K562 (cell line): Measurements from ENCODE around the gene RGS13. TPM values are rescaled to one million over a fixed set of nuclear protein-coding genes. Genes with fewer than 3 reads are reported as not detected.

ENCODE experiments used
- ATAC-seq: fragments of 200-7000 bp; cut with Tn5 transposase; 3 replicates; pipeline ENCODE4 v1.9.1; 2020; ENCODE audit warnings: moderate library complexity
- BruUV-seq: library from RNA; stranded (reverse); fragments of 400-500 nt; replicated peaks from 2 replicates; lab custom pipeline; 2021; lab: Mats Ljungman, UMichigan
- CTCF ChIA-PET: fragments of 300-600 bp; formaldehyde crosslinking; extraction: SDS; loops from one replicate; lab custom pipeline; 2021; ENCODE audit warnings: low intra/inter-chr PET ratio; lab: Yijun Ruan, JAX
- POLR2A ChIA-PET: fragments of 300-600, 350-650 bp; sonication (Branson Sonifier 250); formaldehyde crosslinking; extraction: SDS; loops from one replicate; lab custom pipeline; 2021; ENCODE audit warnings: antibody characterized with exemption, inconsistent platforms; lab: Yijun Ruan, JAX
- DNase-seq, 4 experiments: peaks; one replicate each; pipeline versions ENCODE4 v3.0.0 to v3.0.0-alpha.2; 2011 to 2018; ENCODE audit warnings: low spot score in 3 of 4, mixed read lengths in 3 of 4; ENCODE audit errors: extremely low read depth in 1 of 4
- FAIRE-seq: peaks from 2 replicates; lab custom pipeline; 2011; peaks lifted over from hg19 to GRCh38; lab: Jason Lieb, UNC
- H2AFZ ChIP-seq: 2 replicates; pipeline ENCODE4 v1.6.0; 2011; ENCODE audit warnings: low read depth, low read length, control low read depth, inconsistent platforms
- H3K27ac ChIP-seq: fragments of 200-600 bp; 3 replicates; pipeline ENCODE4 v1.8.0; 2011; ENCODE audit warnings: low read depth, mild to moderate bottlenecking, control low read depth, inconsistent platforms, low read length, moderate library complexity, mixed read lengths; ENCODE audit errors: extremely low read depth
- H3K27me3 ChIP-seq, 2 experiments: fragments of 300-600 bp in 1 of 2; 2 replicates in 1 of 2; 3 replicates in 1 of 2; pipeline versions ENCODE4 v1.6.0 to v1.8.0; 2011; ENCODE audit warnings: inconsistent platforms in 2 of 2, low read length in 2 of 2, mild to moderate bottlenecking in 1 of 2, mixed read lengths in 1 of 2, moderate library complexity in 1 of 2; ENCODE audit not compliant: control insufficient read depth in 2 of 2, insufficient read depth in 2 of 2
- H3K36me3 ChIP-seq: fragments of 300-600 bp; 3 replicates; pipeline ENCODE4 v1.8.0; 2011; ENCODE audit warnings: mild to moderate bottlenecking, low read length, inconsistent platforms; ENCODE audit not compliant: control insufficient read depth, insufficient read depth
- H3K4me1 ChIP-seq, 2 experiments: fragments of 200-600 bp in 1 of 2; replicated peaks in 1 of 2; 2 replicates in 1 of 2; 3 replicates in 1 of 2; pipeline versions ENCODE4 v1.5.1 to v1.8.0; 2011; ENCODE audit warnings: inconsistent platforms in 2 of 2, low read length in 2 of 2, mild to moderate bottlenecking in 1 of 2, mixed read lengths in 1 of 2, moderate library complexity in 1 of 2; ENCODE audit not compliant: control insufficient read depth in 2 of 2, insufficient read depth in 2 of 2
- H3K4me2 ChIP-seq: 2 replicates; pipeline ENCODE4 v1.6.1; 2011; ENCODE audit warnings: low read length, control low read depth, inconsistent platforms, mixed read lengths; ENCODE audit not compliant: insufficient read depth
- H3K4me3 ChIP-seq: fragments of 200-600 bp; sonication (generic), shearing (Covaris generic); 2 replicates; pipeline ENCODE4 v1.5.1; 2016; ENCODE audit warnings: control low read depth, inconsistent platforms
- H3K79me2 ChIP-seq: fragments of 200-600 bp; 3 replicates; pipeline ENCODE4 v1.8.0; 2011; ENCODE audit warnings: low read length, inconsistent platforms; ENCODE audit not compliant: control insufficient read depth, insufficient read depth
- H3K9ac ChIP-seq, 2 experiments: 2 replicates each; pipeline versions ENCODE4 v1.6.0 to v1.6.1; 2011; ENCODE audit warnings: low read depth in 2 of 2, low read length in 2 of 2, control low read depth in 1 of 2, inconsistent platforms in 1 of 2, mild to moderate bottlenecking in 1 of 2, mixed read lengths in 1 of 2; ENCODE audit not compliant: insufficient read depth in 1 of 2
- H3K9me1 ChIP-seq: one replicate; pipeline ENCODE4 v1.6.0; 2011; ENCODE audit warnings: inconsistent platforms, mild to moderate bottlenecking, low read length, moderate library complexity; ENCODE audit not compliant: control insufficient read depth, insufficient read depth
- H3K9me3 ChIP-seq: replicated peaks from 2 replicates; pipeline ENCODE4 v1.5.1; 2011; ENCODE audit warnings: low read depth, low read length, inconsistent platforms; ENCODE audit not compliant: control insufficient read depth, insufficient read depth
- H4K20me1 ChIP-seq: replicated peaks from 2 replicates; pipeline ENCODE4 v1.6.1; 2011; ENCODE audit warnings: low read length, inconsistent platforms, mixed read lengths; ENCODE audit not compliant: control insufficient read depth, insufficient read depth
- C11orf30 ChIP-seq: fragments of 450-650 bp; IDR thresholded peaks from 2 replicates; pipeline ENCODE4 v1.6.1; 2016; ENCODE audit warnings: low read depth, mild to moderate bottlenecking
- CEBPB ChIP-seq: fragments of 450-650 bp; IDR thresholded peaks from 2 replicates; pipeline ENCODE4 v1.6.1; 2016; ENCODE audit warnings: missing genetic modification characterization, missing compliant biosample characterization
- CEBPG ChIP-seq, 3 experiments: fragments of 200-800 bp in 1 of 3; sonication (Bioruptor generic) in 1 of 3; sonication (generic) in 1 of 3; formaldehyde crosslinking in 1 of 3; IDR thresholded peaks in 2 of 3; conservative IDR thresholded peaks in 1 of 3; 2 replicates each; pipeline versions ENCODE4 v1.6.1 to v1.8.0; 2016 to 2022; ENCODE audit warnings: missing compliant biosample characterization in 2 of 3, missing genetic modification characterization in 2 of 3, mild to moderate bottlenecking in 1 of 3, missing genetic modification reagents in 1 of 3
- CTCF ChIP-seq, 3 experiments: IDR thresholded peaks in 2 of 3; conservative IDR thresholded peaks in 1 of 3; 2 replicates each; pipeline ENCODE4 v1.5.1; 2011 to 2012; ENCODE audit warnings: low read length in 3 of 3, mild to moderate bottlenecking in 3 of 3, control low read depth in 2 of 3, improper control_type of control experiment in 1 of 3, inconsistent platforms in 1 of 3, low read depth in 1 of 3, mixed read lengths in 1 of 3, moderate library complexity in 1 of 3; ENCODE audit not compliant: insufficient read depth in 2 of 3
- DEAF1 ChIP-seq: fragments of 450-650 bp; formaldehyde crosslinking; IDR thresholded peaks from 2 replicates; pipeline ENCODE4 v1.4.0; 2020; ENCODE audit warnings: mild to moderate bottlenecking, moderate library complexity
- GTF3C2 ChIP-seq: IDR thresholded peaks from 3 replicates; pipeline ENCODE4 v1.6.1; 2011; ENCODE audit warnings: borderline replicate concordance, mild to moderate bottlenecking, moderate library complexity; ENCODE audit not compliant: insufficient read length; ENCODE audit errors: extremely low read depth
- RAD21 ChIP-seq, 2 experiments: fragments of 250-450 bp in 1 of 2; fragments of 450-650 bp in 1 of 2; sonication (Bioruptor Pico) in 1 of 2; formaldehyde crosslinking in 1 of 2; IDR thresholded peaks in 1 of 2; conservative IDR thresholded peaks in 1 of 2; 2 replicates each; pipeline versions ENCODE4 v1.4.0 to v1.8.0; 2020 to 2022; ENCODE audit warnings: mild to moderate bottlenecking in 2 of 2, moderate library complexity in 1 of 2
- WGBS: fragments of 100-300 bp; shearing (Covaris generic); methylation state at CpG from one replicate; pipeline ENCODE4 v1.1.6; 2016; ENCODE audit warnings: low coverage, mixed read lengths; ENCODE audit not compliant: insufficient coverage; ENCODE audit errors: missing lambda C conversion rate; 5-methylcytosine and 5-hydroxymethylcytosine counted together
- in situ Hi-C: fragments of 300-500 bp; cut with MboI; formaldehyde crosslinking; loops from 4 replicates; pipeline ENCODE4 v1.15.0; 2018; ENCODE audit warnings: inconsistent platforms, mixed read lengths
- intact Hi-C: fragments of 100-400 bp; cut with micrococcal nuclease; formaldehyde crosslinking; loops from 2 replicates; pipeline ENCODE4 v1.14.2; 2022
- polyA plus RNA-seq, 8 experiments: library from polyadenylated mRNA; depleted of rRNA in 4 of 8; stranded (reverse) in 5 of 8; unstranded in 3 of 8; fragments of >200 nt; fragmentation: Nextera tagmentation in 2 of 8; fragmentation: Illumina TruSeq in 1 of 8; extraction: Ambion mirVana in 2 of 8; extraction: Trizol in 1 of 8; gene quantifications; 2 replicates each; pipeline versions ENCODE4 v1.2.1 to v1.2.3, GENCODE V29; 2011 to 2014; ENCODE audit warnings: inconsistent platforms in 1 of 8, missing spikeins in 1 of 8
- total RNA-seq, 7 experiments: library from RNA; depleted of rRNA in 6 of 7; stranded (reverse); fragments of >200 nt in 6 of 7; fragmentation: Illumina TruSeq in 2 of 7; extraction: Trizol in 2 of 7; gene quantifications; 2 replicates each; pipeline versions ENCODE4 v1.2.1 to v1.2.3, GENCODE V29; 2011 to 2021; ENCODE audit warnings: low replicate concordance in 1 of 7

The RGS13 gene
- total and polyA plus RNA-seq, 9 of the 15 experiments (the other 6 are each of a cell fraction or from before 2014, with no cell fraction given) = not detected

GRCh38 chr1:192610112-192610889 lies 25.6 kb upstream of the RGS13 start:
- no TSS peak for BruUV-seq
- Histone ChIP-seq H3K9ac (no peak overlapping the region), H3K4me1 (no peaks in the 10 kb centered on the region)
- intact Hi-C loops (loop anchor here (1.0 kb wide), 1 partner anchor 136 kb away; no protein-coding TSS in a partner anchor), in situ Hi-C loops (no loop called here)
- peak; percentile 51 to 64 for TF ChIP-seq RAD21 (CRISPR knock-in tag; conservative IDR thresholded peaks at IDR 0.05 in 1 of 2, IDR thresholded peaks at IDR 0.05 in 1 of 2)
- no peak for TF ChIP-seq GTF3C2
- TF ChIP-seq CTCF (IDR thresholded peaks at IDR 0.05 in 2 of 3, conservative IDR thresholded peaks at IDR 0.05 in 1 of 3; ENCODE audit: insufficient read depth in 2 of 3, low read depth in 1 of 3, low read length in 3 of 3) = peak in 2 of 3 experiments; percentile 20 to 63; a peak in 3 of 6 replicates
- no peak for TF ChIP-seq C11orf30
- TF ChIP-seq CEBPB = peak; percentile 80
- TF ChIP-seq CEBPG (CRISPR knock-in tag; IDR thresholded peaks at IDR 0.05) = no peak
- TF ChIP-seq CEBPG (tag; conservative IDR thresholded peaks at IDR 0.05 in 1 of 2, IDR thresholded peaks at IDR 0.05 in 1 of 2) = peak; percentile 43 to 53; a peak in 2 of 4 replicates
- peak; percentile 45; the same call in 1 of the 2 replicates for TF ChIP-seq DEAF1 (CRISPR knock-in tag)
- TF ChIP-seq, all 486 proteins: peak for 5
- no peaks in the 10 kb centered on the region for H3K36me3 ChIP-seq
- H2AFZ ChIP-seq = no peak overlapping the region
- no peaks in the 10 kb centered on the region for H3K9me1 ChIP-seq
- CTCF ChIA-PET = interaction anchor here (0.8 to 1.6 kb wide), 2 partner anchors 133 to 136 kb away, joined by 3 to 10 read pairs; no protein-coding TSS in a partner anchor
- no peaks in the 10 kb centered on the region for H4K20me1 ChIP-seq
- no peak overlapping the region for H3K27ac ChIP-seq
- no peak overlapping the region for H3K4me3 ChIP-seq
- no peak for ATAC-seq
- POLR2A ChIA-PET = interaction anchor here (1.2 kb wide), 1 partner anchor 67 kb away, joined by 3 read pairs; no protein-coding TSS in a partner anchor
- H3K4me2 ChIP-seq = no peak overlapping the region
- H3K79me2 ChIP-seq = no peaks in the 10 kb centered on the region
- peak in 2 of 4 experiments; percentile 15 to 17 for DNase-seq
- H3K27me3 ChIP-seq = no peaks in the 10 kb centered on the region
- WGBS = 1% methylated on average over 3 of the region's 3 CpGs
- no peak for FAIRE-seq
- H3K9me3 ChIP-seq = no peaks in the 10 kb centered on the region; the same call in 1 of the 2 replicates
